B cell (primary cell): ENCODE results near the gene TMEM143. TPM values are rescaled to one million over a fixed set of nuclear protein-coding genes. Genes with fewer than 3 reads are reported as not detected.

Experiments
- ATAC-seq: fragments of 200-7000 bp; cut with Tn5 transposase; one replicate; pipeline ENCODE4 v1.10.0; 2021; ENCODE audit warnings: low read depth, mild to moderate bottlenecking, moderate number of reproducible peaks, moderate library complexity
- CTCF ChIA-PET: fragments of 350-600 bp; sonication (Branson Sonifier 250); formaldehyde crosslinking; loops from one replicate; lab custom pipeline; 2021; ENCODE audit warnings: antibody characterized with exemption, inconsistent platforms; lab: Charles Lee
- POLR2A ChIA-PET: fragments of 350-600 bp; sonication (Branson Sonifier 250); formaldehyde crosslinking; loops from one replicate; lab custom pipeline; 2021; ENCODE audit warnings: antibody characterized with exemption; lab: Charles Lee
- DNase-seq: peaks from one replicate; pipeline ENCODE4 v3.0.0; 2013
- H2AFZ ChIP-seq: 2 replicates; pipeline ENCODE4 v1.6.1; 2012; ENCODE audit warnings: mild to moderate bottlenecking, low read depth, low read length; ENCODE audit not compliant: insufficient read depth, poor library complexity, severe bottlenecking
- H3K27ac ChIP-seq, 2 donors: 1 replicate in 1 of 2; 2 replicates in 1 of 2; pipeline ENCODE4 v1.5.1; 2012 to 2013; ENCODE audit warnings: low read length in 2 of 2, mild to moderate bottlenecking in 2 of 2, moderate library complexity in 1 of 2
- H3K27me3 ChIP-seq, 4 experiments: fragments of 200-600 bp in 1 of 4; sonication (generic) in 1 of 4; replicated peaks in 1 of 4; 1 replicate in 2 of 4; 2 replicates in 2 of 4; pipeline versions ENCODE4 v1.6.1 to v1.7.0; 2013 to 2016; ENCODE audit warnings: low read length in 3 of 4, mild to moderate bottlenecking in 2 of 4, mixed read lengths in 1 of 4, moderate library complexity in 1 of 4; ENCODE audit not compliant: insufficient read depth in 4 of 4, control insufficient read depth in 3 of 4; ENCODE audit errors: control extremely low read depth in 1 of 4
- H3K36me3 ChIP-seq, 2 experiments: replicated peaks in 1 of 2; 1 replicate in 1 of 2; 2 replicates in 1 of 2; pipeline versions ENCODE4 v1.6.1 to v1.7.1; 2013; ENCODE audit warnings: low read length in 1 of 2; ENCODE audit not compliant: insufficient read depth in 2 of 2, control insufficient read depth in 1 of 2; ENCODE audit errors: control extremely low read depth in 1 of 2, extremely low read depth in 1 of 2
- H3K4me1 ChIP-seq, 2 donors: fragments of 200-600 bp in 1 of 2; sonication (generic) in 1 of 2; 1 replicate in 1 of 2; 2 replicates in 1 of 2; pipeline versions ENCODE4 v1.5.1 to v1.6.1; 2013 to 2017; ENCODE audit warnings: low read length in 2 of 2; ENCODE audit not compliant: control insufficient read depth in 2 of 2, insufficient read depth in 2 of 2
- H3K4me2 ChIP-seq: replicated peaks from 2 replicates; pipeline ENCODE3; 2012; ENCODE audit warnings: mild to moderate bottlenecking, low read depth, low read length; ENCODE audit not compliant: poor library complexity, severe bottlenecking
- H3K4me3 ChIP-seq, 5 experiments: fragments of 200-600 bp in 1 of 5; sonication (generic) in 1 of 5; 1 replicate in 3 of 5; 2 replicates in 2 of 5; pipeline versions ENCODE4 v1.5.1 to v1.7.0; 2011 to 2016; ENCODE audit warnings: low read length in 4 of 5, mild to moderate bottlenecking in 4 of 5, low read depth in 2 of 5, control low read depth in 1 of 5, moderate library complexity in 1 of 5; ENCODE audit not compliant: insufficient read depth in 1 of 5; ENCODE audit errors: control extremely low read depth in 1 of 5, extremely low read depth in 1 of 5
- H3K79me2 ChIP-seq: fragments of 200-600 bp; sonication (generic); one replicate; pipeline ENCODE4 v1.6.0; 2016; ENCODE audit warnings: low read length; ENCODE audit not compliant: control insufficient read depth, insufficient read depth
- H3K9ac ChIP-seq: fragments of 200-600 bp; sonication (generic); 2 replicates; pipeline ENCODE4 v1.6.1; 2017; ENCODE audit warnings: mild to moderate bottlenecking, low read length, moderate library complexity
- H3K9me3 ChIP-seq, 3 donors: one replicate each; pipeline versions ENCODE4 v1.6.1 to v1.7.1; 2013; ENCODE audit warnings: low read length in 2 of 3; ENCODE audit not compliant: control insufficient read depth in 2 of 3, insufficient read depth in 1 of 3; ENCODE audit errors: control extremely low read depth in 1 of 3
- H4K20me1 ChIP-seq: 2 replicates; pipeline ENCODE4 v1.6.0; 2012; ENCODE audit warnings: mild to moderate bottlenecking, low read length; ENCODE audit not compliant: insufficient read depth, control insufficient read depth, poor library complexity, severe bottlenecking
- H3K27ac Mint-ChIP-seq: one replicate; pipeline ENCODE4 v1.8.0; 2021; ENCODE audit warnings: mixed read lengths
- H3K27me3 Mint-ChIP-seq: one replicate; pipeline ENCODE4 v1.8.0; 2021; ENCODE audit warnings: mixed read lengths
- H3K4me1 Mint-ChIP-seq: one replicate; pipeline ENCODE4 v1.8.0; 2021; ENCODE audit warnings: mixed read lengths
- H3K4me3 Mint-ChIP-seq: one replicate; pipeline ENCODE4 v1.8.0; 2021; ENCODE audit warnings: mixed read lengths
- H3K9me3 Mint-ChIP-seq: one replicate; pipeline ENCODE4 v1.8.0; 2022; ENCODE audit warnings: mixed read lengths; ENCODE audit not compliant: insufficient read depth
- EZH2 ChIP-seq: IDR thresholded peaks from 2 replicates; pipeline ENCODE4 v1.6.1; 2012; ENCODE audit warnings: borderline replicate concordance, low read depth, mild to moderate bottlenecking, moderate library complexity, low read length; ENCODE audit not compliant: insufficient read depth, poor library complexity, severe bottlenecking
- WGBS: methylation state at CpG from one replicate; pipeline ENCODE4 v1.1.5; 2013; ENCODE audit warnings: missing lambda C conversion rate; ENCODE audit not compliant: insufficient coverage; 5-methylcytosine and 5-hydroxymethylcytosine counted together
- intact Hi-C: fragments of 100-400 bp; cut with micrococcal nuclease; formaldehyde crosslinking; loops from one replicate; pipeline ENCODE4 v1.10.0; 2022
- polyA plus RNA-seq: library from polyadenylated mRNA; depleted of rRNA; stranded (reverse); fragments of >200 nt; gene quantifications from 2 replicates; pipeline ENCODE4 v1.2.3, GENCODE V29; 2012
- total RNA-seq, 2 donors: library from RNA; stranded (reverse); fragments of 120-200 nt in 1 of 2; gene quantifications; 1 replicate in 1 of 2; 2 replicates in 1 of 2; pipeline versions ENCODE4 v1.2.3 to v1.2.4, GENCODE V29; 2013 to 2022
- TF ChIP-seq, protein P1 (sequence below): fragments of 200-600 bp; IDR thresholded peaks from one replicate; pipeline ENCODE4 v1.8.0; 2022; ENCODE audit warnings: antibody characterized with exemption, mild to moderate bottlenecking

TMEM143 gene
- total and polyA plus RNA-seq, 2 donors (not counting 1 experiment from before 2014, with no cell fraction given): 30.0 to 34.3 TPM

DNA sequence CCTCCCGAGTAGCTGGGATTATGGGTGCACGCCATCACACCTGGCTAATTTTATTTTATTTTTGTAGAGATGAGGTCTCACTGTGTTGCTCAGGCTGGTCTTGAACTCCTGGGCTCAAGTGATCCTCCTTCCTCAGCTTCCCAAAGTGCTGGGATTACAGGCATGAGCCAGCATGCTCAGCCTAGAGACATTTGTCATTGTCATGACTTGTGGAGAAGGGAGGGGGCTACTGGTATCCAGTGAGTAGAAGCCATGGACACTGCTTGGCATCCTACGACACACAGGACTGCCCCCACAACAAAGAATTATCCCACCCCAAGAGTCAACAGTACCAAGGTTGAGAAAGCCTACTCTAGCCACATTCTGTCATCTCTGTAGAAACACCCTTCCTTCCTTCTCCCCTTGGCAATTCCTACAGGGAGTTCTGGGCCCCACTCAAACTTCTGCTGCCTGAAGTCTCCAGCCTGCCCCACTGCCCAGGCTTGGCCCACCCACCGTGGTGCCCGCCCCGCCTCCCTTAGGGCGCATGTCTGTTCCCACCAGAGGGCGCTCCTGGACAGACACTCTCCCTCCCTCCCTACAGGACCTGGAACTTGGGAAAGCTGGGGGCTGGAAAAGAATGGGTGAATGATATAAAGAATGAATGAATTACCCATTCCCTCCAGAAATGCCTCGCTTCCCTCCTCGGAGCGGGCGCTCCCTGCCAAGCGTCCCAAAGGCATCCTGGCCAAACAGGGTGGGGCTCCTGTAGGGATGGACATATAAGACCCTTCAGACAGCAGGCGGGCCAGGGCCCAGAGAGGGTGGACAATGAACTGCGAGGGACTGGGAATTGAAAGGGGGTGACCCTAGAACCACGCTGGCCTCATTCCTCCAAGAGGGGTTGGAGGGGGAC lies 43.8 kb downstream of the TMEM143 start:
- Mint-ChIP-seq H3K4me3 (peak overlapping the region; percentile 97), H3K27ac (peak overlapping the region; percentile 100), H3K9me3 (no peaks in the 10 kb centered on the region), H3K27me3 (no peaks in the 10 kb centered on the region), H3K4me1 (peaks cover 38% of the 10 kb centered on the region)
- 40% methylated on average over 1 of the region's 16 CpGs for WGBS
- Histone ChIP-seq H3K36me3 (no peaks in the 10 kb centered on the region), H2AFZ (peak overlapping the region; percentile 8), H3K9me3 (peaks cover 0 to 3% (median 0%) of the 10 kb centered on the region in 3 donors), H3K4me3 (no peak overlapping the region), H3K4me1 (peaks cover 40 to 50% of the 10 kb centered on the region in 2 donors), H4K20me1 (no peaks in the 10 kb centered on the region), H3K27ac (peak overlapping the region in 1 of 2 donors; percentile 38), H3K79me2 (peaks cover 8% of the 10 kb centered on the region), H3K4me2 (peak overlapping the region; percentile 90), H3K9ac (no peak overlapping the region), H3K27me3 (no peaks in the 10 kb centered on the region)
- ATAC-seq (no peak), DNase-seq (peak; percentile 85)
- ChIA-PET CTCF (interaction anchor here (0.6 to 13.8 kb wide), 9 partner anchors 14 to 265 kb away, joined by 3 to 345 read pairs (median 4); partner anchors contain the start of genes KDELR1, SYNGR4 and TMEM143), POLR2A (interaction anchor here (9.7 kb wide), 1 partner anchor 12 kb away, joined by 180 read pairs; no protein-coding TSS in a partner anchor)
- intact Hi-C loops: loop anchor here (1.0 to 5.0 kb wide), 6 partner anchors 13 to 288 kb away; partner anchors contain the start of genes KDELR1 and LMTK3
- no peak for TF ChIP-seq EZH2
- TF ChIP-seq, protein P1, sequence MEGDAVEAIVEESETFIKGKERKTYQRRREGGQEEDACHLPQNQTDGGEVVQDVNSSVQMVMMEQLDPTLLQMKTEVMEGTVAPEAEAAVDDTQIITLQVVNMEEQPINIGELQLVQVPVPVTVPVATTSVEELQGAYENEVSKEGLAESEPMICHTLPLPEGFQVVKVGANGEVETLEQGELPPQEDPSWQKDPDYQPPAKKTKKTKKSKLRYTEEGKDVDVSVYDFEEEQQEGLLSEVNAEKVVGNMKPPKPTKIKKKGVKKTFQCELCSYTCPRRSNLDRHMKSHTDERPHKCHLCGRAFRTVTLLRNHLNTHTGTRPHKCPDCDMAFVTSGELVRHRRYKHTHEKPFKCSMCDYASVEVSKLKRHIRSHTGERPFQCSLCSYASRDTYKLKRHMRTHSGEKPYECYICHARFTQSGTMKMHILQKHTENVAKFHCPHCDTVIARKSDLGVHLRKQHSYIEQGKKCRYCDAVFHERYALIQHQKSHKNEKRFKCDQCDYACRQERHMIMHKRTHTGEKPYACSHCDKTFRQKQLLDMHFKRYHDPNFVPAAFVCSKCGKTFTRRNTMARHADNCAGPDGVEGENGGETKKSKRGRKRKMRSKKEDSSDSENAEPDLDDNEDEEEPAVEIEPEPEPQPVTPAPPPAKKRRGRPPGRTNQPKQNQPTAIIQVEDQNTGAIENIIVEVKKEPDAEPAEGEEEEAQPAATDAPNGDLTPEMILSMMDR: peak; percentile 90
